Measurements from ENCODE around the gene CARHSP1.

DNA sequence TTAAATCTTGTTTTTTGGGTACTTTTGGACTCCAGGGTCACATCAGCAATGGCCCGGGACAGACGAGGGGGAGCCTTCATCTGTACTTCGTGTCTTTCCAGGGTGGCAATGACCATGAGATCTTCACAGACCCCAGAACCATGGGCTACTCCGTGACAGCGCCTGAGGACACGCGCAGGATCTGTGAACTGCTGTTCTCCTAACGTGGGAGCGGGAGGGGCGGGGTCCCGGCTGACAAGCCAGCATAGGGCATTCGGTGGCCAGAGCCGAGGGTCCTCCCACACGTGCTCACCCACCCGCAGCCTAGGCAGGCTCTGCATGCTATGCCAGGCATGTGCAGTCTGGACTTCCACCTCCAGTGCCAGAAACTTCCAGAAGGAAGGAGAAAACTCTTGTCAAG lies 21.2 kb downstream of the CARHSP1 start:
- TF ChIP-seq, protein P1, sequence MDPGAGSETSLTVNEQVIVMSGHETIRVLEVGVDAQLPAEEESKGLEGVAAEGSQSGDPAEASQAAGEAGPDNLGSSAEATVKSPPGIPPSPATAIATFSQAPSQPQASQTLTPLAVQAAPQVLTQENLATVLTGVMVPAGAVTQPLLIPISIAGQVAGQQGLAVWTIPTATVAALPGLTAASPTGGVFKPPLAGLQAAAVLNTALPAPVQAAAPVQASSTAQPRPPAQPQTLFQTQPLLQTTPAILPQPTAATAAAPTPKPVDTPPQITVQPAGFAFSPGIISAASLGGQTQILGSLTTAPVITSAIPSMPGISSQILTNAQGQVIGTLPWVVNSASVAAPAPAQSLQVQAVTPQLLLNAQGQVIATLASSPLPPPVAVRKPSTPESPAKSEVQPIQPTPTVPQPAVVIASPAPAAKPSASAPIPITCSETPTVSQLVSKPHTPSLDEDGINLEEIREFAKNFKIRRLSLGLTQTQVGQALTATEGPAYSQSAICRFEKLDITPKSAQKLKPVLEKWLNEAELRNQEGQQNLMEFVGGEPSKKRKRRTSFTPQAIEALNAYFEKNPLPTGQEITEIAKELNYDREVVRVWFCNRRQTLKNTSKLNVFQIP (CRISPR knock-in tag; IDR thresholded peaks at IDR 0.05; ENCODE audit: borderline replicate concordance, low read depth): no peak
- TF ChIP-seq, protein P2, sequence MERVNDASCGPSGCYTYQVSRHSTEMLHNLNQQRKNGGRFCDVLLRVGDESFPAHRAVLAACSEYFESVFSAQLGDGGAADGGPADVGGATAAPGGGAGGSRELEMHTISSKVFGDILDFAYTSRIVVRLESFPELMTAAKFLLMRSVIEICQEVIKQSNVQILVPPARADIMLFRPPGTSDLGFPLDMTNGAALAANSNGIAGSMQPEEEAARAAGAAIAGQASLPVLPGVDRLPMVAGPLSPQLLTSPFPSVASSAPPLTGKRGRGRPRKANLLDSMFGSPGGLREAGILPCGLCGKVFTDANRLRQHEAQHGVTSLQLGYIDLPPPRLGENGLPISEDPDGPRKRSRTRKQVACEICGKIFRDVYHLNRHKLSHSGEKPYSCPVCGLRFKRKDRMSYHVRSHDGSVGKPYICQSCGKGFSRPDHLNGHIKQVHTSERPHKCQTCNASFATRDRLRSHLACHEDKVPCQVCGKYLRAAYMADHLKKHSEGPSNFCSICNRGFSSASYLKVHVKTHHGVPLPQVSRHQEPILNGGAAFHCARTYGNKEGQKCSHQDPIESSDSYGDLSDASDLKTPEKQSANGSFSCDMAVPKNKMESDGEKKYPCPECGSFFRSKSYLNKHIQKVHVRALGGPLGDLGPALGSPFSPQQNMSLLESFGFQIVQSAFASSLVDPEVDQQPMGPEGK (CRISPR knock-in tag; IDR thresholded peaks at IDR 0.05; ENCODE audit: borderline replicate concordance): no peak
- TF ChIP-seq OSR1 (CRISPR knock-in tag; IDR thresholded peaks at IDR 0.05): no peak
- TF ChIP-seq, protein P3, sequence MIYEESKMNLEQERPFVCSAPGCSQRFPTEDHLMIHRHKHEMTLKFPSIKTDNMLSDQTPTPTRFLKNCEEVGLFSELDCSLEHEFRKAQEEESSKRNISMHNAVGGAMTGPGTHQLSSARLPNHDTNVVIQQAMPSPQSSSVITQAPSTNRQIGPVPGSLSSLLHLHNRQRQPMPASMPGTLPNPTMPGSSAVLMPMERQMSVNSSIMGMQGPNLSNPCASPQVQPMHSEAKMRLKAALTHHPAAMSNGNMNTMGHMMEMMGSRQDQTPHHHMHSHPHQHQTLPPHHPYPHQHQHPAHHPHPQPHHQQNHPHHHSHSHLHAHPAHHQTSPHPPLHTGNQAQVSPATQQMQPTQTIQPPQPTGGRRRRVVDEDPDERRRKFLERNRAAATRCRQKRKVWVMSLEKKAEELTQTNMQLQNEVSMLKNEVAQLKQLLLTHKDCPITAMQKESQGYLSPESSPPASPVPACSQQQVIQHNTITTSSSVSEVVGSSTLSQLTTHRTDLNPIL (CRISPR knock-in tag; IDR thresholded peaks at IDR 0.05; ENCODE audit: low read depth): no peak
- no peak for TF ChIP-seq ZFP3 (CRISPR knock-in tag; IDR thresholded peaks at IDR 0.05)
- TF ChIP-seq ZFP30 (CRISPR knock-in tag; IDR thresholded peaks at IDR 0.05): no peak
- no peak for TF ChIP-seq RARB (CRISPR knock-in tag; IDR thresholded peaks at IDR 0.05)
- TF ChIP-seq CSDC2 (CRISPR knock-in tag; IDR thresholded peaks at IDR 0.05): no peak
- no peak for TF ChIP-seq GLIS3 (CRISPR knock-in tag; IDR thresholded peaks at IDR 0.05)

All from SK-N-SH treated with all-trans-retinoic acid at 6 μM for 48 hours (cell line).